ENCODE measurements around the gene S100A3.
"Not testable (repeated sequence)": the region's sequence is repeated elsewhere in the genome, so short reads cannot be mapped to it uniquely, and the experiment has no call there.

Gene S100A3

DNA sequence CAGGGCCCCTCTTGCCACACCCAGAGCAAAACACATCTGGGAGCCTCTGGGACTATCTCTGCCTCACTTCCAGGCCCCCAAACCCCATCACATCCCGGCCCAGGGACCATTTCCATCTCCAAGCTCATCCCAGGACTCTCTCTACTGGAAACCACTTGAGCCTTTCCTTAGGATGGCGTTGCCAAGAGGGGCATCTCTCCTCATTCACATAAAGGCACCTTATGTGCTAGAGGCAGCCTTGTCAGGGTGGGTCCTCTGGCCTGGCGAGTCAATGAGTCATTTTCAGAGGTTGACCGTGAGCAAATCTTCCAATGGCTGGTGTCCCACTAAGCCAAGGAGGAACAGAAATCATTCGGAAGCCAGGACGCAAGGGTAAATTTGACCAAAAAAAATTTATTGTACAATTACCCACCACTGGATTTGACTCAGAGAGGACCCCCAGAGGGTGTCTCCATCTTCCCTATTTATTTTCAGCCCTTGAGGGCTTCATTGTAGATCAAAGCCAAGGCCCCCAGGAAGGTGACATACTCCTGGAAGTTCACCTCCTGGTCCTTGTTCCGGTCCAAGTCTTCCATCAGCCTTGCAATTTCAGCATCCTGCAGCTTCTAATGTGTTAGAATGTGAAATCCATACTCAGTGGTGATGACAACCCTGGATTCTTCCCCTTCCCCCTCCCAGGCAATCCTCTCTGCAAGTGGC, 14.7 kb downstream of the S100A3 start:
- no peak for DNase-seq

DNA sequence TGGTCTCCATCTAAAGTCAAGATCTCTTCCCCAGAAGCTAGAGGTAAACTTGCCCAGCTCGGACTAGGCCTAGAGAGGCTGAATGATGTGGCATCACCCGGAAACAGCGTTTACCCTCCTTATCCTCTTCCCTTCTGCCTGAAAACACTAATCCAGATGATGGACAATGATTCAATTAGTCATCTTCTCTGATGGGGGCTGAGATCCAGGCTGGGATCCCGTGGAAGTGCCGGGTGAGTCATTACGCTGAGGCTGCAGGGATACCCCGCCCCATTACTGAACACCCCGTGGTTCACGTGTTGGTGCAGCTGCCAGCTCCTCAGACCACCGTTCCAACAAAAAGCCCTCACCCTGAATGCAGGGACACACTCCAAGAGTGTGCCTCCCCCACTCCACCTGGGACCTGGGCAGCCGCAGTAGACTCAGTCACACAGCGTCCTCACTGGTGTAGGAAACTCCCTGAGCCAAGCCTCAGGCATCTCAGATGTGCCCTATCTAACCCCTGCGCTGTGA, 15.3 kb downstream of the S100A3 start:
- DNase-seq: peak; percentile 48

DNA sequence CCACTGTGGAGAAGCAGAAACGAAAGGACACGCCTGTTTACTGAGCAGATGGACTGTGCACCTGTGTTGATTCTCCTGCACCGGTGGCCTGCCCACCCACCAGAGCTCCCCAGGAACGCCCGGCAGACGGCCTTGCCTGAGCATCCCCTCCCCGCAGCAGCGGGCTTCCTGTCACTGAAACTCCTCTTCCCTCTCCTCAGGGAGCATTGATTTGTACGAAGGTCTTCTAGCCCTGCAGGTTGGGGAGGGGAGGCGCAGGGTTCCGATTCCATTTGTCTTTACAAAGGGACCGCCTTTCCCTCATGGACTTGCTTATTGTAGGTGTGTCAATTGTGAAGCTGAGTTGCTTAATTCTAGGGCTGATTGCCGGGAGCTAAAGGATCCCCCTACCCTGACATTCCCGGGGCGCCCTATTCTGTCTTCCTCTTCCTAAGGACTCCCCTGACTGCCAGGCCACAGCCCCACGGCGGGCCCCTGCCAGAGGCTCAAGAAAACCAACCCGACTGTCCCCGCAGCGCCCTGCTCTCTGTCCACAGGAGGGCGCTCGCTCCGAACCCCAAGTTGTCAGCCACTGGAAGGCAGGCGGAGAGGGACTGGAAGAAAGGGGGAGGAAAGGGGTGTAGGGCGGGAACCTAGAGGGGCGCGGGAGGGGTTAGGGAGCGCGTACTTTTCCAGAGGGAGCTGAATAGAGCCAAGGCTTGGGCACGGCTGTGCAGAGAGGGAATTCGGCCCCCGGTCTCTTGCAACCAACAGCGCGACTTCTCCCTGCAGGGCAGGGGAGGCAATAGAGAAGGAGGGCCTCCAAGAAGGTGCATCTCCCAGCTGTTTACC, 16.1 kb downstream of the S100A3 start:
- DNase-seq: peak; percentile 96

GRCh38 chr1:153532181-153532580, 16.9 kb downstream of the S100A3 start:
- DNase-seq: no peak

DNA sequence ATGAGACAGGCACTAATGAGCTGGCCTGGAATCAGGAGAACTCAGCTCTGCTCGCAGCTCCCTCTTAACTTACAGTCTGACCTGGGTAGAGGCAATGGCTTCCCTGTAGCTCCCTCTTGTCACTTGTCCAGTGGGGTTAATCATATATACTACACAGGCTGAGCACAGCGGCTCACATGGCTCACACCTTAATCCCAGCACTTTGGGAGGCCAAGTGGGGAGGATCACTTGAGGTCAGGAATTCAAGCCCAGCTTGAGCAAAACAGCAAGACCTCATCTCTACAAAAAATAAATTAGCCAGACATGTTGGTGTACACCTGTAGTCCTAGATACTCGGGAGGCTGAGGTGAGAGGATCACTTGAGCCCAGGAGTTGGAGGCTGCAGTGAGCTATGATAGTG, 17.4 kb downstream of the S100A3 start:
- no peak for DNase-seq

DNA sequence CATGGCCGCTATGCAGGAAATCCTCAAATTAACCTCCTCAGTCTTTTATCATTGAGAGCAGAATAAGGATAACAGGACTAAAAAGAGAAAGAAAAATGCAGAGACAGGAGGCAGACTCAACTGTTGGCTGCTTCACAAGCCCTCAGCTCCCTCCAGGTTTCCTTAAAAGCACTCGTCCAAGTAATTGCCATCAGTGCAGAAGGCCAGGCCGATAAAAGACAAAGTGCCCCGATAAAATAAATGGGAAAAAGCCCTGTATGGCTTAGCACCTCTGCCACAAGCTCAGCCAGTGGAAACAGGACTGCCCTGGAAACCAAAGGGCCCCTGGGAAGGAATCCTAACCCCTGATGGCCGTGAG, 21.4 kb downstream of the S100A3 start:
- DNase-seq: no peak

DNA sequence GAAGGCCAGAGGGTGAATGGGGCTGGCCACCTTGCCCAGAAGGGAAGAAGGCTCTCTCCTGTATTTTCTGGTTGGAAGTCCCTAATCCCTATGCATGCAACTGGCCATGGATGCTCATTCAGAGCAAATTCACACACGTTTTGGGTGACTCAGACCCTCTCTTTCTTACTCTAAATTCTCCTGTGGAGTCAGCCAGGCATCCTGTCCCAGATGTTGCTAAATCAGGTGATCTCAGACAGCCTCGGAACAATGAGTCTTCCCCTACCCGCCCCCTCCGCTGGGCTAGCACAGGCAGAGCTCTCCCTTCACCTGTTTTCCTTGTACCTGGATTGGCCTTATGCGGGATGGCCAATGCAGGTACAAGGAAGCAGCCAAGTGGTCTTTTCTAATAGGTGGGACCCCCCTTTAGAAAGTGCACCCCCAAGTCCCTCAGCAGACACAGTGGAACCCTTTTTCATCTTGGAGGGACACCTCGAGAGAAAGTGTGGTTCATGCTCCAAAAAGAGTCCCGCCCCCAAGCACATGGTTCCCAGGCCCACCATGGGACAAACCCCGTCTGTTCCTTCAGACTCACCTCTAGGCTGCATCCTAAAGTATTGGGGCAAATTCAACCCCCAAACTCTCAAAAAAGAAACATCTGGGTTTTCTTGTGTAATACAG, 21.9 kb downstream of the S100A3 start:
- no peak for DNase-seq

GRCh38 chr1:153526132-153526543, 22.9 kb downstream of the S100A3 start:
- DNase-seq: no peak

- no peak for DNase-seq
These were observed 23.9 kb downstream of the S100A3 start for GRCh38 chr1:153525088-153525728.

- DNase-seq: not testable (repeated sequence)
These were observed 26.6 kb downstream of the S100A3 start for GRCh38 chr1:153522353-153523048.

DNA sequence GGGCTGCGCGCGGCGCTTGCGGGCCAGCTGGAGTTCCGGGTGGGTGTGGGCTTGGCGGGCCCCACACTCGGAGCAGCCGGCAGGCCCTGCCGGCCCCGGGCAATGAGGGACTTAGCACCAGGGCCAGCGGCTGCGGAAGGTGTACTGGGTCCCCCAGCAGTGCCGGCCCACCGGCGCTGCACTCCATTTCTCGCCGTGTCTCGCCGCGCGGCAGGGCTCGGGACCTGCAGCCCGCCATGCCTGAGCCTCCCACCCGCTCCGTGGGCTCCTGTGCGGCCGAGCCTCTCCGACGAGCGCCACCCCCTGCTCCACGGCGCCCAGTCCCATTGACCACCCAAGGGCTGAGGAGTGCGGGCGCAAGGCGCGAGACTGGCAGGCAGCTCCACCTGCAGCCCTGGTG, 27.2 kb downstream of the S100A3 start:
- DNase-seq: not testable (repeated sequence)

- no peak for DNase-seq
These were observed 28.1 kb downstream of the S100A3 start for GRCh38 chr1:153520818-153521476.

GRCh38 chr1:153520137-153520691, 28.8 kb downstream of the S100A3 start:
- not testable (repeated sequence) for DNase-seq

- no peak for DNase-seq
These were observed 29.8 kb downstream of the S100A3 start for GRCh38 chr1:153519242-153519641.

GRCh38 chr1:153515504-153516394, 33.3 kb downstream of the S100A3 start:
- no peak for DNase-seq

DNA sequence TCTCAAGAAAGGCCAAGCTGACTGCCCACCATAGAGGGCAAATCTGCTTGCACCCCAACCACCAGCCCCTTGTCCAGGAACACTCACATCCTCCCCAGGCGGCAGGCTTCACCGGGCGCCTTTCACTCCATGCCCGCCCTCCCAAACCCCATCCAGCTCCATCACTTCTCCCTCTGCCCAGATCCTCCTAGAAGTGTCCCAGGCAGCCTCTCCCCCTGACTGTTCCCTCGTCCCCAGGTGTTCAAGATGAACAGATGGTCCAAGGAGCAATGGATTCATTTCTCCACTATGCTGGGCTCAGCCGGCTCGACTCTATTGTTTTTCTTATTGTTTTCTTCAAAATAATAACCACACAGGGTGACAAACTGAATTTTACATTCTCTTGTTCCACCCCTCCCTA, 35.4 kb downstream of the S100A3 start:
- DNase-seq: no peak

GRCh38 chr1:153513023-153513422, 36.0 kb downstream of the S100A3 start:
- DNase-seq: no peak

DNA sequence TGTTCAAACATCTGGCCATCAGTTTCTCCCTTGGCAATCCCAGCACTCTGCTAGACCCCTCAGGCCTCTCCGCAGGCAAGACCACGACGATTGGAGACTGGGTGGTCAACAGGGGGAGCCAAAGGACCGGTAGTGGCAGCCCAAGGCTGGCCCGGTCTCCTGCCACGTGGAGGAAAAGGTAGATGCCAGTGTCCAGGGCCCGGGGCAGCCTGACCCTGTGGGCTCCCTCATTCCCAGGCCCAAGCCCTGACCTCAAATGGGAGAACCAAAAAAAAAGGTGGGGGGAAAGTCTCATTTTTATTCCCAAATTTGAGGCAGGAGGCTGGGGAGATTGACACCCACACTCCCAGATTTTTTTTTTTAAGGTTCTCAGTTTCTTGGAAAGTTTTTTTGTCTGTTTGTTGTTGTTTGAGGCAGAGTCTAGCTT, 38.1 kb downstream of the S100A3 start:
- DNase-seq: peak; percentile 57

DNA sequence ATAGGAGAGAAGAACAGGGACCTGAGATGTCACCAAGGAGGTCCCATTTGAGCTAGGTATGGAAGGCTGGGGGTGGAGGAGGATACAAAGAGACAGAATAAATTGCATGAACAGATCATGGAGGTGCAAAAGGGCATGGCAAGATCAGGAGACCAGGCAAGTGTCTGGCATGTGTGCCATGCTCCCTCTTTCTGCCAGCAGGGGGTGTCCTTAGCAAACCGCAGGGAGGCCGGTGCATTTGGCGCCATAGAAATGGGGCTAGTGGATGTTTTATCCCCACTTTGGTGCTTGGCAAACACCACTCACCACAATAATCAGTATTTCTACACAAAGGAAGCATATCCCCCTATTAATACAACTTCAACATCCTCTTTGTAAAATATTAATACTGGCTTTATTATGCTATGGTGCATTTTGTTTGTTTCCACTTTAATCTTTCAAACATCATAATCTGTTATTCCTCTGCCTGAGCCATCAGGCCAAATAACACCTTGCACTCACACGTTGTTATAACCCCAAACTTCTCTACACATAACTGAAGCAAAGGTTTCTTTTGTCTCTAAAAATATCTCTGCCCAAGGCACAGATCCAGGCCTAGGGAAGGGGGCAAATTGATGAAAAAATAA, 39.2 kb downstream of the S100A3 start:
- DNase-seq: no peak

DNA sequence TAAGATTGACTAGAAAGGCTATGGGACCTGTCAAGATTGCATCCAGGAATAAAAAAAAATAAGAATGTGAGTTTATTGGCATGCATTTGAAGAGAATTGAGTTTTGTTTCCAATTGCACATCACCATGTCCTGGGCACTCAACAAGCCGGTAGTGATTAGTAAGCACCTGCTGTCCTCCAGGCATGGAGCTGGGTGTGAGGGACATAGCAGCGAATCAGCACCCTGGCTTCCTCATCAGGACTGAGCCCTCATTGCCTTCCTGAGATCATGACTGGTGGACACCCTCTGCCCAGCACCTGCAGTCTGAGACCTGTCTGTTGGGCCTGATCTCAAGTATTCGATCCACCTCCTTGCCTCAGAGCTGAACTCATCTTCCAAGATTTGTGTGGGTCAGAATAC, 40.0 kb downstream of the S100A3 start:
- no peak for DNase-seq

All from NCI-H2107 (cell line).